Peyer's patch (tissue), 4 donors: ENCODE data around the gene CT45A8.
"Not testable (repeated sequence)": the region's sequence is repeated elsewhere in the genome, so short reads cannot be mapped to it uniquely, and the experiment has no call there.

Experiments used
- POLR2A ChIP-seq, 2 donors: fragments of 450-650 bp; IDR thresholded peaks; one replicate each; pipeline ENCODE4 v1.5.1; 2017; ENCODE audit warnings: antibody characterized with exemption in 2 of 2, mild to moderate bottlenecking in 2 of 2, moderate library complexity in 2 of 2
- TF ChIP-seq, protein P1 (sequence below), 6 experiments: fragments of 450-650 bp in 4 of 6; fragments of 200-600 bp in 2 of 6; sonication (generic) in 1 of 6; IDR thresholded peaks; one replicate each; pipeline ENCODE4 v1.5.1; 2017 to 2019; ENCODE audit warnings: antibody characterized with exemption in 6 of 6, mild to moderate bottlenecking in 3 of 6, moderate library complexity in 1 of 6

DNA sequence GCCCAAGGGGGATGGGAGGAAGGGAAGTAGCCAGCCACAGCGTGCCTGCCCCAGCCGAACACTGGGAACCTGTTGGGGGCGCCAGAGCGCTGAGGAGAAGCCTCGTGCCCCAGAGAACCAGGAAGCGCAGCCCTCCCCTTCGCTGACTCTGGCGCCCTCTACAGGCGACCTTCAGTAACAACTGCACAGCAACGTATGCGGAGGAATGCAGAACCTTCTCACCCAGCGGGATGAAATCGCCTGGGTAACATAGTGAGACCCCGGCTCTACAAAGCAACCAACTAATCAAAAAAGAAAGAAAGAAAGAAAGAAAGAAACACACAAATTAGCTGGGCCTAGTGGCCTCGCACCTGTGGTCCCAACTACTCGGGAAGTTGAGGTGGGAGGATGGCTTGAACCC lies 51.7 kb downstream of the CT45A8 start, which contains the start of gene CT45A6:
- TF ChIP-seq, protein P1, sequence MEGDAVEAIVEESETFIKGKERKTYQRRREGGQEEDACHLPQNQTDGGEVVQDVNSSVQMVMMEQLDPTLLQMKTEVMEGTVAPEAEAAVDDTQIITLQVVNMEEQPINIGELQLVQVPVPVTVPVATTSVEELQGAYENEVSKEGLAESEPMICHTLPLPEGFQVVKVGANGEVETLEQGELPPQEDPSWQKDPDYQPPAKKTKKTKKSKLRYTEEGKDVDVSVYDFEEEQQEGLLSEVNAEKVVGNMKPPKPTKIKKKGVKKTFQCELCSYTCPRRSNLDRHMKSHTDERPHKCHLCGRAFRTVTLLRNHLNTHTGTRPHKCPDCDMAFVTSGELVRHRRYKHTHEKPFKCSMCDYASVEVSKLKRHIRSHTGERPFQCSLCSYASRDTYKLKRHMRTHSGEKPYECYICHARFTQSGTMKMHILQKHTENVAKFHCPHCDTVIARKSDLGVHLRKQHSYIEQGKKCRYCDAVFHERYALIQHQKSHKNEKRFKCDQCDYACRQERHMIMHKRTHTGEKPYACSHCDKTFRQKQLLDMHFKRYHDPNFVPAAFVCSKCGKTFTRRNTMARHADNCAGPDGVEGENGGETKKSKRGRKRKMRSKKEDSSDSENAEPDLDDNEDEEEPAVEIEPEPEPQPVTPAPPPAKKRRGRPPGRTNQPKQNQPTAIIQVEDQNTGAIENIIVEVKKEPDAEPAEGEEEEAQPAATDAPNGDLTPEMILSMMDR (IDR thresholded peaks at IDR 0.05), result not testable (repeated sequence)
- TF ChIP-seq POLR2A (IDR thresholded peaks at IDR 0.05), result not testable (repeated sequence)
